ENCODE measurements around the gene EID2B. TPM values are rescaled to one million over a fixed set of nuclear protein-coding genes. Genes with fewer than 3 reads are reported as not detected.

Gene EID2B
- total and polyA plus RNA-seq, 9 of the 15 experiments (the other 6 are each of a cell fraction or from before 2014, with no cell fraction given): 2.8 to 8.8 (median 4.8) TPM

GRCh38 chr19:39499932-39500331 lies 32.7 kb downstream of the EID2B start:
- ATAC-seq (no peak), FAIRE-seq (no peak), DNase-seq (ENCODE audit: extremely low read depth in 1 of 4, low spot score in 3 of 4) (no peak)
- Histone ChIP-seq H3K4me3 (no peak overlapping the region), H3K9me1 (ENCODE audit: control insufficient read depth, insufficient read depth, low read length) (no peaks in the 10 kb centered on the region), H3K9me3 (replicated peaks; ENCODE audit: control insufficient read depth, insufficient read depth, low read depth, low read length) (no peaks in the 10 kb centered on the region), H3K4me1 (replicated peaks in 1 of 2; ENCODE audit: control insufficient read depth in 2 of 2, insufficient read depth in 2 of 2, low read length in 2 of 2) (peaks cover 10 to 29% of the 10 kb centered on the region in 2 experiments; a peak in 4 of 5 replicates), H3K9ac (ENCODE audit: insufficient read depth in 1 of 2, low read depth in 2 of 2, low read length in 2 of 2) (no peak overlapping the region), H4K20me1 (replicated peaks; ENCODE audit: control insufficient read depth, insufficient read depth, low read length) (no peaks in the 10 kb centered on the region), H2AFZ (ENCODE audit: low read depth, low read length) (no peak overlapping the region), H3K4me2 (ENCODE audit: insufficient read depth, low read length) (no peak overlapping the region), H3K27ac (ENCODE audit: extremely low read depth, low read depth, low read length) (no peak overlapping the region), H3K27me3 (ENCODE audit: control insufficient read depth in 2 of 2, insufficient read depth in 2 of 2, low read length in 2 of 2) (no peaks in the 10 kb centered on the region), H3K36me3 (ENCODE audit: control insufficient read depth, insufficient read depth, low read length) (no peaks in the 10 kb centered on the region), H3K79me2 (ENCODE audit: control insufficient read depth, insufficient read depth, low read length) (no peaks in the 10 kb centered on the region)
- 44% methylated on average over 6 of the region's 8 CpGs for WGBS (ENCODE audit: insufficient coverage, low coverage, missing lambda C conversion rate)
- intact Hi-C loops (cut with micrococcal nuclease): loop anchor here (2.0 to 5.0 kb wide), 2 partner anchors 19 to 172 kb away; partner anchors contain the start of gene TIMM50
- in situ Hi-C loops (cut with MboI): no loop called here
- TF ChIP-seq RBM22 (IDR thresholded peaks at IDR 0.05; ENCODE audit: low read depth, low read length, poor library complexity, severe bottlenecking): no peak
- no peak for TF ChIP-seq POLR3G (IDR thresholded peaks at IDR 0.05; ENCODE audit: extremely low read depth, insufficient read length, insufficient replicate concordance)
- TF ChIP-seq U2AF2 (optimal IDR thresholded peaks at IDR 0.05; ENCODE audit: low read depth, low read length): no peak
- TF ChIP-seq CEBPG (CRISPR knock-in tag; IDR thresholded peaks at IDR 0.05): no peak
- TF ChIP-seq CEBPG (tag; conservative IDR thresholded peaks at IDR 0.05 in 1 of 2, IDR thresholded peaks at IDR 0.05 in 1 of 2): no peak
- TF ChIP-seq SMC3 (conservative IDR thresholded peaks at IDR 0.05; ENCODE audit: insufficient read depth, low read depth, low read length): no peak
- no peak for TF ChIP-seq SREBF2 (CRISPR knock-in tag; IDR thresholded peaks at IDR 0.05)
- TF ChIP-seq ZNF740 (CRISPR knock-in tag; IDR thresholded peaks at IDR 0.05): 0 out of 2 replicates have a peak, but pooled peaks have one; percentile 18
- TF ChIP-seq ZNF740 (tag; IDR thresholded peaks at IDR 0.05): no peak
- no peak for TF ChIP-seq UBTF (IDR thresholded peaks at IDR 0.05; ENCODE audit: borderline replicate concordance in 1 of 2, low read depth in 2 of 2, low read length in 2 of 2)
- POLR2A ChIA-PET: interaction anchor here (0.6 to 0.9 kb wide), 3 partner anchors 14 to 529 kb away, joined by 3 to 4 read pairs (median 3); partner anchors contain the start of gene RPS16
- CTCF ChIA-PET (ENCODE audit: low intra/inter-chr PET ratio): interaction anchor here (1.1 kb wide), 1 partner anchor 47 kb away, joined by 3 read pairs; no protein-coding TSS in a partner anchor
- BruUV-seq (replicated peaks): no TSS peak
